Muscle layer of colon (tissue), 2 donors: Measurements from ENCODE around the gene DOCK4.
"Not testable (repeated sequence)": the region's sequence is repeated elsewhere in the genome, so short reads cannot be mapped to it uniquely, and the experiment has no call there.

Experiments used
- H3K27ac ChIP-seq: one replicate; pipeline ENCODE4 v1.7.0; 2013; ENCODE audit warnings: low read depth, mild to moderate bottlenecking, low read length, moderate library complexity
- H3K27me3 ChIP-seq, 2 donors: one replicate each; pipeline ENCODE4 v1.7.0; 2013; ENCODE audit warnings: low read length in 2 of 2, mild to moderate bottlenecking in 2 of 2; ENCODE audit not compliant: insufficient read depth in 2 of 2, control insufficient read depth in 1 of 2
- H3K36me3 ChIP-seq: one replicate; pipeline ENCODE4 v1.7.0; 2013; ENCODE audit warnings: mild to moderate bottlenecking, low read length; ENCODE audit not compliant: insufficient read depth
- H3K4me1 ChIP-seq: one replicate; pipeline ENCODE4 v1.7.0; 2013; ENCODE audit warnings: mild to moderate bottlenecking, low read length; ENCODE audit not compliant: insufficient read depth
- H3K4me3 ChIP-seq, 2 donors: one replicate each; pipeline ENCODE4 v1.7.0; 2013; ENCODE audit warnings: low read length in 2 of 2, low read depth in 1 of 2, mild to moderate bottlenecking in 1 of 2, moderate library complexity in 1 of 2
- H3K9ac ChIP-seq: one replicate; pipeline ENCODE4 v1.7.0; 2013; ENCODE audit warnings: low read length
- H3K9me3 ChIP-seq: one replicate; pipeline ENCODE4 v1.7.0; 2013; ENCODE audit warnings: mild to moderate bottlenecking, low read length
- donor health status: abdominal sarcoma.
- donor health status: Adenocarcinoma of cecum.

Gene DOCK4

DNA sequence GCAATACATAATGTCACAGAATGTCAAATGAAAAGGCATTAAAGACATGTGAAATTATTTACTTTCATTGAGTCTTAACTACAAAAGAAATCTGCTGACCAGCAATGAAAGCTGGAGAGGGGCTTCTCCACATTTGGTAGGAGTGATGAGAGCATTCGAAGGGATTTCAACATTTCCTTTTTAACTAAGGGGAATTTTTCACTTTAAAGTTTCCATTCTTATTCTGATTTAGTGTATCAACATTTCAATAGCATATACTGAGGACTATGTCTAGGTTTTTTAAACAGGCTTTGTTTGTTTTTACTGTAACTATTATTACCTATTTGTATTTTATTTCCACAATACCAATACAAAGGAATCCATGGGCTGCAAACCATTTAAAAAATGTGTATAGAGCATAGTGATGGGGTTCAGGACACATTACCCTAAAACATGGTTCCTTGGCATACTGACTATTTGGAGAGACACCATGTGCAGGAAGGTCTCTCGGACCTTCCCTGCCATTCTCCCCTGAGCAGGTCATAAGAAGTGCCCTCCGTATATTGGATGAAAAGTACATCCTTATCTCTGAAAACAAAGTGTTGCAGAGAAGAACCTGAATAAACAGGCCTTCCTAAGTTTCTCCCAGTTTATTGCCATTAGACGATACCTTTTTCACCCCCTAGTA is 278.7 kb downstream of the DOCK4 start:
- no peaks in the 10 kb centered on the region for H3K9me3 ChIP-seq
- H3K4me3 ChIP-seq, result no peak overlapping the region
- H3K27ac ChIP-seq, result no peak overlapping the region
- no peaks in the 10 kb centered on the region for H3K27me3 ChIP-seq
- no peaks in the 10 kb centered on the region for H3K4me1 ChIP-seq
- no peaks in the 10 kb centered on the region for H3K36me3 ChIP-seq
- no peak overlapping the region for H3K9ac ChIP-seq

- H3K4me1 ChIP-seq, result no peaks in the 10 kb centered on the region
- H3K36me3 ChIP-seq, result peaks cover 3% of the 10 kb centered on the region
These were observed 285.9 kb downstream of the DOCK4 start for GRCh38 chr7:111920329-111920728.

GRCh38 chr7:111919631-111920179 is 286.5 kb downstream of the DOCK4 start:
- Histone ChIP-seq H3K4me1 (no peaks in the 10 kb centered on the region), H3K27ac (no peak overlapping the region), H3K9me3 (no peaks in the 10 kb centered on the region), H3K27me3 (no peaks in the 10 kb centered on the region), H3K36me3 (peaks cover 3% of the 10 kb centered on the region), H3K9ac (no peak overlapping the region), H3K4me3 (no peak overlapping the region)

More at GRCh38 chr7:111920329-111920728, 285.9 kb downstream of the DOCK4 start:
- H3K27ac ChIP-seq, result no peak overlapping the region
- H3K4me3 ChIP-seq, result no peak overlapping the region
- H3K9me3 ChIP-seq, result no peaks in the 10 kb centered on the region
- H3K9ac ChIP-seq, result no peak overlapping the region
- no peaks in the 10 kb centered on the region for H3K27me3 ChIP-seq

DNA sequence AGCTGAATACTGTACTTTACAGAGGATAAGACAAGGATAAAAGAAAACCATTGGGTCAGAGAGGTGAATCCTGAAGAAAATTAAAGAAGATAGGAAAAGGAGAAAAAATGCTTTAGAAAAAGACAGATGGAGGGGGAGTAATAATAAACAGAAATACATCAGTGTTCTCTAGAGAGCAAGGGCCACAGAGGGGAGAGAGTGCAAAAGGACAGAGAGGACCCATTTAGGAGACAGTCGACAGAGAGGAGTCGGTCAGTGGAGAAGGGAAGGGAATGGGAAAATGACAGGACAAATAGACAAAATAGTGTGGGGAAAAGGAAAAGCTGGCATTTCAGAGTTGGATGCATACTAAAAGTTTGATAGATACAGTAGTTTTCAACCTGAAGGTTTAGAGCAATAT is 287.0 kb downstream of the DOCK4 start:
- Histone ChIP-seq H3K27me3 (no peaks in the 10 kb centered on the region), H3K4me3 (no peak overlapping the region), H3K9ac (no peak overlapping the region), H3K4me1 (no peaks in the 10 kb centered on the region), H3K36me3 (peaks cover 3% of the 10 kb centered on the region), H3K27ac (no peak overlapping the region), H3K9me3 (no peaks in the 10 kb centered on the region)

GRCh38 chr7:111918461-111918860 is 287.7 kb downstream of the DOCK4 start:
- Histone ChIP-seq H3K9ac (no peak overlapping the region), H3K36me3 (peaks cover 3% of the 10 kb centered on the region), H3K27me3 (no peaks in the 10 kb centered on the region), H3K4me1 (no peaks in the 10 kb centered on the region), H3K9me3 (no peaks in the 10 kb centered on the region), H3K27ac (no peak overlapping the region), H3K4me3 (no peak overlapping the region)

DNA sequence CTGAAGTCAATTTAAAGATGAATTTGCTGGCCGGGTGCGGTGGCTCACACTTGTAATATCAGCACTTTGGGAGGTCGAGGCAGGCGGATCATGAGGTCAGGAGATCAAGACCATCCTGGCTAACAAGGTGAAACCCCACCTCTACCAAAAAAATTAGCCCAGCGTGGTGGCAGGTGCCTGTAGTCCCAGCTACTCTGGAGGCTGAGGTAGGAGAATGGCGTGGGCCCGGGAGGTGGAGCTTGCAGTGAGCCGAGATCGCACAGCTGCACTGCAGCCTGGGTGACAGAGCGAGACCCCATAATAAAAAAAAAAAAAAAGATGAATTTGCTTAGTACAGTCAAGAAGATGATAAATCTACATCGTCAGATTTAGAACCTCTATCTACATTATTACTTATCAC is 288.8 kb downstream of the DOCK4 start:
- H3K27ac ChIP-seq, H3K36me3 ChIP-seq, H3K4me3 ChIP-seq, H3K9ac ChIP-seq, H3K27me3 ChIP-seq, H3K4me1 ChIP-seq, H3K9me3 ChIP-seq: not testable (repeated sequence)

DNA sequence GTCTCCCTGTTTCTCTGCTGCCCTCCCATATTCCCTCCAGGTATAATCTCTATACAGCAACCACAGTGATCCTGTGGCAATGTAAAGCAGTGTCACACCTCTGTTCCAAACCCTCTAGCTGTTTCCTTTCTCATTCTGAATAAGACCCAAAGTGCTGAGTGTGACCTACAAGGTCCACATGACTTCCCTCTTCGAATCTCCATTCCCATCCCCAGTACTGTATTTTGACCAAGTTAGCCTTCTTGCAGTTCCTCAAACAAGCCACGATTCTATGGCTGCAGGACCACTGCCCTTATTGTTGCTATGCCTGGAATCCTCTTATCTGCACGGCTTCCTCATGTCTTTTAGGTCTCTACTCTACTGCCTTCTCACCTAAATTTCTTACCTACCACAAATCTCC is 291.9 kb downstream of the DOCK4 start:
- Histone ChIP-seq H3K9ac (no peak overlapping the region), H3K36me3 (peaks cover 3% of the 10 kb centered on the region), H3K27ac (no peak overlapping the region)

DNA sequence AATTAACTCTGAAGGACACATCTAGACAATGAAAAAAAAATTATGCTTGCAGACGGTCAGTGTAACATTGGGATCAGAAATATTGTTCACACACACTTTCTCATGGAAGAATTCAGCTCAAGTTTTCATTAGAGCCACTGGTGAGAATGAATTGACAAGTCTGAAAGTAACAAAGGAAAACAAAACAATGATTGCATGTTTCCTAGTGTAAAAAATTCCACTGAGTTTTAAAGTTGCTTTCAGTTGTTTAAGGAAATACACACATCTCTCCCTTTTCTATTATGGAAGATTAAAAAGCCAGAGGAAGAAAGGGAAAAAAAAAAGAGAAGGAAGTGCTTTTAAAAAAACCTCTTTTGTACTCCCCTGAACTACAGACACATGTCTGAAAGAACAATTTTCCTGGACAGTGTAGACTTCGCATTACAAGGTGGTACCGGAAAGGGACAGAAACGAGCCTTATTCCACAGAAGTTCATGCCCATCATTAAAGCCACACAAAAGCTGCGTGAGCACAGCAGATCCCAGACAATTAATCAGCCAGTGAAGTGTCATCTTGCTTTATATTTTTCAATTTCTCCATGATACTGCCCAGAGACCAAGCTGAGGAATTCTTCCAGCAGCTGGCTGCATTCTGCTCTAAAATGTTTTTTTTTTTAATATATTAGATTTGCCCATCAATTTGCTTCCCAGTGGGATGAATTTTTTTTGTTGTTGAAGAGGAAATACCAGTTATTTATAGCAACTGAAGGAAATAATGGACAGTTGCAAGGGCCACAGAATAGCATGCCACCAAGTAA is 294.8 kb downstream of the DOCK4 start:
- H3K9me3 ChIP-seq, result no peaks in the 10 kb centered on the region
- no peak overlapping the region for H3K4me3 ChIP-seq
- H3K4me1 ChIP-seq, result no peaks in the 10 kb centered on the region
- H3K9ac ChIP-seq, result no peak overlapping the region
- H3K27ac ChIP-seq, result no peak overlapping the region
- no peaks in the 10 kb centered on the region for H3K27me3 ChIP-seq
- H3K36me3 ChIP-seq, result peaks cover 3% of the 10 kb centered on the region

More for the DNA sequence above, 291.9 kb downstream of the DOCK4 start:
- Histone ChIP-seq H3K27me3 (no peaks in the 10 kb centered on the region), H3K9me3 (no peaks in the 10 kb centered on the region), H3K4me1 (no peaks in the 10 kb centered on the region), H3K4me3 (no peak overlapping the region)

DNA sequence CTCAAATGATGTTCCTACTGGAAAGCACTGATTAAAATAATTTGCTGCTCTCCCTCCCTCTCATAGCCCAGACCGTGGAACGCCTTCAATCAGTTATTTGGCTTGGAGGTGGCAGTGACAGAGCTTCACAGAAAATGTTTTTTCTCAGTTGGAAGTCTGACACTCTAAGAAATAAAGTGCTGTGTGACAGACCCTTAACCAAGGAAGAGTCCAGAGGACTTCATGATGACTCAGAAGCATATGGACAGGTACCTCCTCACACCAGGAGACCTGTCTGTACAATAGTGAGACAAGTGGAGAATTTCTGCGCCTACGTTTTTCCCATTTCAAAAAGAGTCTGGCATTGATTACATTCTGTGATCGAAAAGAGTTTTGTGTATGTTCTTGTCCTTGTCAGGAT is 295.5 kb downstream of the DOCK4 start:
- Histone ChIP-seq H3K36me3 (peaks cover 2% of the 10 kb centered on the region), H3K9me3 (no peaks in the 10 kb centered on the region), H3K4me1 (no peaks in the 10 kb centered on the region), H3K4me3 (no peak overlapping the region), H3K9ac (no peak overlapping the region), H3K27ac (no peak overlapping the region), H3K27me3 (no peaks in the 10 kb centered on the region)

DNA sequence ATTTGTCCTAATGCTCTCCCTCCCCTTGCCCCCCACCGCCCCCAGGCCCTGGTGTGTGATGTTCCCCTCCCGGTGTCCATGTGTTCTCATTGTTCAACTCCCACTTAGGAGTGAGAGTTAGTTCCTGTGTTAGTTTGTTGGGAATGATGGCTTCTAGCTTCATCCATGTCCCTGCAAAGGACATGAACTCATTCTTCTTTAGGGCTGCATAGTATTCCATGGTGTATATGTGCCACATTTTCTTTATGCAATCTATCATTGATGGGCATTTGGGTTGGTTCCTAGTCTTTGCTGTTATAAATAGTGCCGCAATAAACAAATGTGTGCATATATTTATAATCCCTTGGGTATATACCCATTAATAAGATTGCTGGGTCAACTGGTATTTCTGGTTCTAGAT is 297.5 kb downstream of the DOCK4 start:
- not testable (repeated sequence) for H3K36me3 ChIP-seq, H3K4me1 ChIP-seq, H3K9ac ChIP-seq, H3K9me3 ChIP-seq, H3K4me3 ChIP-seq, H3K27ac ChIP-seq, H3K27me3 ChIP-seq

- Histone ChIP-seq H3K4me1 (peaks cover 8% of the 10 kb centered on the region), H3K9me3 (no peaks in the 10 kb centered on the region), H3K4me3 (no peak overlapping the region), H3K9ac (no peak overlapping the region), H3K27me3 (no peaks in the 10 kb centered on the region), H3K36me3 (peaks cover 10% of the 10 kb centered on the region), H3K27ac (no peak overlapping the region)
These were observed 302.4 kb downstream of the DOCK4 start for GRCh38 chr7:111903797-111904196.
